DMS 273 (cell line): ENCODE results near the gene AMPD1.

Experiments used
- DNase-seq: peaks from one replicate; lab custom pipeline; 2025; ENCODE audit not compliant: unreplicated experiment; lab: John Stamatoyannopoulos, UW

AMPD1 gene

DNA sequence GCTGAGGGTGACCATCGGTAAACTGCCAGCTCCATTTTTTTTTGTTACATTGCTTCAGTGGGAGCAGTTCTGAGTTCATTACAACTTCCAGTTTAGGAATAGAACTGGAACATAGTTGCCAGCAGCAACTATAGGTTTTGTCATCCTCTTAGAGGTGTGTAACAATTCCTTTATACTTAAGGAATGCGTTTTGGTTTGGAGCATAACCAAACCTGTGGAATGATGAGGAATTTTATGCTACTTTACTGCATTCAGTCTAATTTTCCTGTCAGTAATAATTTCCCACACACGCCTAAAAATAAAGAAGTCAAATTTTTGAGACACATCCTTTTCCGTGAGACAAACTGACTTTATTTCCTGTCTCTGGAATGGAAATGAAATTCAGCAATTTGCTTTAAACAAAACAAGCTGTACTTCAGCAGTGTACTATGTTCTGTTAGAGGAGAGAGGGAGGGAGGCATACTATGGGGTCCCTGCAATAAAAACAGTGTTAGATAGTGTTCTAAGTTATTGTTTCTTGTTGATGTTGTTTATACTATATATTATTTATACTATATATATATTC is 4.8 kb upstream of the AMPD1 start:
- DNase-seq: no peak

DNA sequence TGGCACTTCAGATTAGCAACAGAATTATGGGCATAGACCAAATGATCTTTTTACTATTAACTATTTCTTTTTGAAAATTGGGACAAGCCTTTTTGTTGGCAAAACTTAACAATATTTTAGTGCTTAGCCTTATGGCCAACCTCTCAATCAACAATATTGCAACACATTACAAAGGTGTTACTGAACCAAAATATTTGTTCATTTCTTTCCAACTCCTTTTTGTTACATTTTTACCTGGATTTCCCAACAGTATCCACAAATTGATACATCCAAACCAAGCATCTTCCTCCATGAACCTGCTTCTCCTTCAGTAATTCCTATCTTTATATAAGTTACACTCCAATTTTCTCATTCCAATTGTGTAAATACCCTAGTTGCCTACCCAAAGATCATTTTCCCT is 1.5 kb upstream of the AMPD1 start:
- DNase-seq: no peak

DNA sequence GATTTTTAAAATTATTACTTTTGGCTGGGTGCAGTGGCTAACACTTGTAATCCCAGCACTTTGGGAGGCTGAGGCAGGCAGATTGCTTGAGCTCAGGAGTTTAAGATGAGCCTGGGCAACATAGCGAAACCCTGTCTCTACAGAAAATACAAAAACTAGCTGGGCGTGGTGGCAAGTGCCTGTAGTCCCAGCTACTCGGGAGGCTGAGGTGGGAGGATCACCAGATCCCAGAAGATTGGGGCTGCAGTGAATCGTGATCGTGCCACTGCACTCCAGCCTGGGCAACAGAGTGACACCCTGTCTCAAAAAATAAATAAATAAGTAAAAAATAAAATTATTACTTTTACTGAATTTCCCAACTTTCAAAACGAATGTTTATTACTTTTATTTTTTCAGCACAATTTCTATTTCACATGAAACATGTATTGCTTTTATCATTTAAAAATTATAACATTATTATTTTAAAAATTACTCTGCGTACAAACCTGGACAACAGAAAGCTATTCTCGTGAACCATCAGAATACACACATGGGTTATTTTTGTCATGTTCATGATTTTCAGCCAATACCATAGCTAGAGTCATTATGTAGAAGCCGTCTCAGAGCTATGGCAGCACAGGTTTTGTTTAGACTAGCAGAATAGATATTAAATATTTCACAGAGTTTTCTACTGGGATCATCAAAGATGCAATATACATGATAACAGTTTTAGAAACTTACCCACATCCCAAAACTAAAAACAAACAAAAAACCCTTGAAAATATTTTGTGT is 621 bp downstream of the AMPD1 start:
- no peak for DNase-seq

DNA sequence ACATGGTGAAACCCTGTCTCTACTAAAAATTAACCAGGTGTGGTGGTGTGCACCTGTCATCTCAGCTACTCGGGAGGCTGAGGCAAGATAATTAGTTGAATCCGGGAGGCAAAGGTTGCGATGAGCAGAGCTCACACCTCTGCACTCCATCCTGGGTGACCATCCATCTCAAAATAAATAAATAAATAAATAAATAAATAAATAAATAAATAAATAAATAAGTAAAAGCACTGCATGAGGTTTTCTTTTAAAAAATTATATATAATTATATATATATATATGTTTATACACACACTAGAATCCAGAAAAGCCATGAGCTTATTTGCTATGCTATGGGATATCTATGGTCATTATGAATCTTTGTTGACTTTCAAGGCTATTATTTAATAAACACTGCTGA is 2.4 kb downstream of the AMPD1 start:
- DNase-seq: no peak

DNA sequence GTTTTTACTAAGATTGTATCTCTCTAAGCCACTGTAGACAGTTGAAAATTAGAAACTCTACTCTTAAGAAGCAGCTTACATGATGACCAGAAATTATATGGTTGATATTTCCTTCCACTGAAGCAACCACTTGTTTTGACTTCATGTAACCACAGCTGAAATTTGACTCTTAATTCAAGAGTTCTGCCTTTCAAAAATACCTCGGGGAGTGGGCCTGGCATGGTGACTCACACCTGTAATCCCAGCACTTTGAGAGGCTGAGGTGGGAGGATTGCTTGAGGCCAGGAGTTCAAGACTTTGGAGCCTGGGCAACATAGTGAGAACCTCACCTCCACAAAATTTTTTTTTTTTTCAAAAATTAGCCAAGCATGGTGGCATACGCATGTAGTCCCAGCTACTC is 4.3 kb downstream of the AMPD1 start:
- no peak for DNase-seq

DNA sequence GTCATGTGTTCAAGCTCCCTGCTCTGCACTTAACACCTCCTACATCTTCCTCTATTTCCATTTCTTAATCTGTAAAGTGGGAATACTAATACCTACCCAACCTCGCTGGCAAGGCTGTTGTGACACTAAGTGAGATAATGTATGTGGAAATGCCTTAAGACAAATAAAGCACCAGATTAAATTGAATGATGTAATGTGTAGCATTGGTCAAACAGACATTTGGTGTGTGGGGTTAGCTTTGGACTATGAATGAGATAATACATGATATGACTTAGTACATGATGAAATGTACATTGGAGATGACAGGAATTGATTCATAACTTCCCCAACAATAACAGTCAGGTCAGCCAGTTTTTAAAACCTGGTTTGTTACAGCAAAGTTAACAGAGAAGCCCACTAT is 5.2 kb downstream of the AMPD1 start:
- no peak for DNase-seq

DNA sequence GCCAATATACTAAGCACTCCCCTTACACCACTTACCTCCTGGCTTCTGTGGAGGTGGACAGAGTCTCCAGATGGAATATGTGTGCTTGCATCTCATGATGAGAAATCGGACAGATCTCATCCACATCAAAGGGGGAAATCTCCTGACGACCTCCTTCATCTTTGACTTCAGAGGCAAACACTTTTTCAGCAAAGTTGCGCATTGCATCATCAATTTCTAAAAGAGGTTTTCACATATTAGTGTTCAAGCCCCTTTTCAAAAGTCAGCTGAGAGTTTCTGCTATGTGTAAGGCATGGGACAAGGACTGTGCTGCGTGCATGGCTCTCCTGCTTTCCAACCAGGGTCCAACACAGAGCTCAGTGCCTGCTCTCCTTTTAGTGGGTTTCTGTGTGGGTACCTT is 6.8 kb downstream of the AMPD1 start:
- no peak for DNase-seq

DNA sequence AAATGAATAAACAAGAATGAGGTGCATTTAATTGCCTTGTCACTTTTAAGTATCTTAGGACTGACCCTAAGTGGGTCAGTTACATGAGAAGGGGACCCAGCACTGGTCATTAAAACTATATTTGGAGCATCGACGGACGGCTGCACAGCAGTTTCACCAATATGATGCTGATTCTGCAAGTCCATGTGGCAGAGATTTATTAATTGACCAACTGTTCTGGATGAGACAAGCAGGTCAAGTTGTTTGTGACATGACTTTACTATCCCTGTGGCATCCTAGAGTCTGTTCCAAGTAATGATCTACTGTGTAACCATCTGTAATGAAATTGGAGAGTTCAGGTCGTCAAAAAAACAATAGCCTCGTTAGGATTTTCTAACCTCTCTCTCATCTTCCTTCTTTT is 9.5 kb downstream of the AMPD1 start:
- DNase-seq: no peak

DNA sequence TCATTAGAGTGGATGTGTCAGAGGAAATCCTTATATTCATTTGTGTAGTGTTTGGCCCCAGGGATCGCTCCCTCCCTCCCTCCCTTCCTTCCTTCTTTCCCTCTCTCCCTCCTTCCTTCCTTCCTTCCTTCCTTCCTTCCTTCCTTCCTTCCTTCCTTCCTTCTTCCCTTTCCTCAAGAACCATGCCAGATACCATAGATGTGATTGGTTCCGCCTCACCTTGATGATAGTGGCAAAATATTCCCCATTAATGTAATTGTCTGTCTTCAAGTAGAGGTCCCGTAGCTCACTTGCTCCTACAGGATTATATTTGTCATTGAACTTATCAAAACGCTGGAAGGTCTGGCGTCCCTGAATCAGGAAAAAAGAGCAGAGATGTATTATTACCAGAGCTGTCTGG is 17.7 kb downstream of the AMPD1 start:
- no peak for DNase-seq

DNA sequence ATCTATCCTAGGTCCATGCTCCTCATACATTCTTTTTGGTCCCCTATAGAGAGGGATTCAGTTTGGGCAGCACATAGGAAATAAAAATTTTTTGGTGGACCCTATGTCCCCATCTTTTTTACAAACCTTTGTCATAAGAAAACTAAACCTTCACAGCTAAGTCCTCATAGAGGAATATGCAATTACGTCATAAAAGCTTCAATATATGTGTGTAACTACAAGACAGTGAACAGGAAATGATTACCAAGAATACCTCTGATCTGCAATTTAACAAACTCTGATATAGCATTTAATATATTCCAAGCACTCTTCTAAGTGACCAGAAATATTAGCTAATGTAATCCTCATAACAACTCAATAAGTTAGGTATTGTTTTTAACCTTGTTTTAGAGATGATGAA is 19.2 kb downstream of the AMPD1 start:
- no peak for DNase-seq

DNA sequence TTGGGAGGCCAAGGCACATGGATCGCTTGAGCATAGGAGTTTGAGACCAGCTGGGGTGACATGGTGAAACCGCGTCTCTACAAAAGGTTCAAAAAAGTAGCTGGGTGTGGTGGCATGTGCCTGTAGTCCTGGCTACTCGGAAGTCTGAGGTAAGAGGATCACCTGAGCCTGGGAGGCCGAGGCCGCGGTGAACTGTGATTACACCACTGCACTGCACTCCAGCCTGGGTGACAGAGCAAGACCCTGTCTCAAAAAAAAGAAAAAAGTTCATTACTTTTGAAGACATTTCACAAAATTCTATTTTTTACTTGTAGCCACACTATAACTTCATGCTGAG is 23.4 kb downstream of the AMPD1 start:
- DNase-seq: no peak

DNA sequence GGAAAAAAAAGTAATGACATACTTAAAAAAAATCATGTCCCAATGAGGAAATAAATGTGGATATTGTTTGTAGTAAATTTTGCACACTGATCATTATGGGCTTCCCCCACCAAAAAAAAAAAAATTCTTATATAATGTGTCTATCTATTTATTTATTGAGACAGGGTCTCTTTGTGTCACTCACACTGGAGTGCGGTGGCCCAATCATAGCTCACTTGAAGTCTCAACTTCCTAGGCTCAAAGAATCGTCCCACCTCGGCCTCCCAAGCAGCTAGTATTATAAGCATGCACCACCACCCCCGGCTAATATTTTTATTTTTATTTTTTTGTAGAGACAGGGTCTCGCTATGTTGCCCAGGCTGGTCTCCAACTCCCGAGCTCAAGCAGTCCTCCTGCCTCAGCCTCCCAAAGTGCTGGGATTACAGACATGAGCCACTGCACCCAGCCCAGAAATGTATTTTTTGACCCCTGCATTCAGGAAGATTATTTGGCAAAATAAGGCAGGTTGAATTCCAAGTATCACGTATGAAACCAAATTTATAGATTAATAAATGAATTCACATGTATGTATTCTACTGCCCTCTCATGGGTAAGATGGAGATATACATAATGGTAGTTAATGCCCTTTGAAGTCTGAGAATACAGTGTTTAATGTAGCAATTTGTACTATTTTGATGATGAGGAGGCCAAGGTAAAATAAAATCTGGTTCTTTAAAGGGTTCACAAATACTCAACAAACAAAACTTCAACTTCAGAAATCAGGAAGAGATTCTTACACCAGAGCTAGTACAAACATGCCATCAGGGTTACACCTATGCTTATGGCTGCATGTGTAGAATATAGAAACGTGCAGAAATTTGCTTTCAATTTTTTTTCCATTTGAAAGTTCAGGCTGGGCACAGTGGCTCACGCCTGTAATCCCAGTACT is 24.1 kb downstream of the AMPD1 start:
- DNase-seq: peak; percentile 36

DNA sequence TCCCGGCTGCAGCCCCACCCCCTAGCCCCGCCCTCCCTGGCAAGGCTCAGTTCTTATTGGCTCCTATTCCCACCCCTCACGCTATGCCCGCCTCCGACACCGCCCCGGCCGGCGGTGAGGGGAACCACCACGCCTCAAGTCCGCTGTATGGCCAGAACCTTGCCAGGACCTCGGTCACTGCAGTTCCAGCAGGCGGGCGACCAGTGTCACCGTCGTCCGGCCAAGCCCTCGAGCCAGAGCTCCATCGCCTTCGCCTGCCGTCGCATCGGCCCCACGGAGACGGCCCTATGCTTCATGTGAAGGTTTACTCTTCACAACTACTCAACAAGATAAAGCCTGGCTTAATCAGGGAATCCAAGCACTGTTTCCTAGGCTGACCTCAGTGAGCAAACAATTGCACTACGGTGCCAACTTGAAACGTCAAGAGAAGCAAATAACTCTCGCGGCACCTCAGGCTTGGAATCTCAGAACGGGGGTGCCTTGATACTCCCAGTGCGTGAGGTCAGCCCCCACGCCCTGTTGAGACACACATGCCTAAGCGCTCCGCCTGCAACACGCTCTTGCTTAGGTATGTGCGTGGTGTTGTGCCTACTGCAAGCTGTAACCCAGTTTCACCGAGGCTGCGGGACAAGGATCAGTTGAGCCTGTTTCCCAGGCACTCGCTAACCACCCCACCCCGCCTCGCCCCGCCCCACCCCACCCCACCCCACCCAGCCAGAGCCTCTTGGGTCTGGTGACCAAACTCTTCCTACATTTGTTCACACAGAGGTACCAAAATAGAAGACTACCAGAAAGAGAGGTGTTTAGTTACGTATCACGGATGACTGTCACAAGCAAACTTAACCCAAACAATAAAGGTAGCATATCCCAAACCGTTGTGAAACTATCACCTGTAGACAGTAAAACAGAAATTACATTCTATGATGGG is 25.0 kb downstream of the AMPD1 start:
- DNase-seq: peak; percentile 93

DNA sequence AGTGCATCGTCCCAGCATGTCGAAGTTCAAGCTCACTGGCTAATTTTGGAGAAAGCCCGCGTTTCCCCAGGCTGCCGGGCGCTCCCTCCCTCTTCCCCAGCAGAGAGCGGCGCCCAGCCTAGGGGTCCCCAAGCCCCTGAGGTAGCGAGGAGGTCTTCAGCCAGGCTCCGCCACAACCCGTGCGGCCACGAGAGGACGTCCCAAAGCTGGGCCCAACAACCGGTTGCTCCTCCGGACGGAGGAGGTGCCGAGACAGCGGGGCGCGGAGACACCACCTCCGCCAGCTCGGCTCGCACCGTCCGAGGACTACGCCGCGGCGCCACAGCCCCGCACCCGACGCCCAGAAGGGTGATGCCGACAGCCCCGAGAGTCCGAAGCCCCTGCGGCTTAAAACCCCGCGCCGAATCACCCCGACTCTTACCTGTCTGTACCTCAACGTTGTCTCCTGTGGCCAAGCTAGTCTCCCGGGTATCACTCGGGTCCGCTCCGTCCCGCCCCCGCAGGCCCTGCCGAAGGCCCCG is 25.7 kb downstream of the AMPD1 start, which contains the start of gene DENND2C:
Gene DENND2C (minus strand): TSS at position 488 of the 521 bp plus-strand sequence. CDS start 44,065 bp downstream, outside the sequence.
- DNase-seq: peak; percentile 88

DNA sequence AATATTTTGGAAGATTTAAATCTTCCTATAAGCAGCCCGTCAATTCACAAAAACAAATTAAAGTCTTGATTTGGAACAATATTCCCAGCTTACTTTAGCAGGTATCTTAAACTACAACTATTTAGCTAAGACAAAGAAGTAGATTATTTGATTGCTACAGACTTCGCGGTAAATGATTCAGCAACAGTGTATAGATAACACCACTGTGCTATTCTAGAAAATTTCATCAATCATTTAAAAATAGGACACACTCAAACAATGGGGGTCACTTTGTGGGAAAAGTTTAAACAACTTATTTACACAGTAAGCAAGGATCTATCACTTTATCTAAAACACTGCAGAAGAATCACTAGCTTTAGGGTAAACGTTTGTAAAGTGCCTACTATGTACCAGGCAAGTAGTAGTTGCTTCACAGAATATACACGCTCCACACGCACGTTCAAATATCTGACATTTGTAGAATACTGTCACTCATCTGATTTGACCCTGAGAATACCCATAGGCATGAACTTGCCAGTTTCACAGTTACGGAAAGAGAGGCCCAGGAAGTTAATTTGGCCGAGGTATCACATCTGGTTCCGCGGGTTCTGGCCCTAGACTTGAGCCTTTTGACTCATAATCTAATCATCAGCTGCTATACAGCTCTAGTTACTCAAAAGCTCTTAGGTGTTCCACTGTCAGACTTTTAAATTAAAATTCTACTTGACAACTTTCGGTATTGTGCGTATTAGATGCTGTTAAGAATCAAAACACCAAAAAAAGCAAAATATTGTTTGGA is 26.4 kb downstream of the AMPD1 start:
- peak; percentile 35 for DNase-seq

DNA sequence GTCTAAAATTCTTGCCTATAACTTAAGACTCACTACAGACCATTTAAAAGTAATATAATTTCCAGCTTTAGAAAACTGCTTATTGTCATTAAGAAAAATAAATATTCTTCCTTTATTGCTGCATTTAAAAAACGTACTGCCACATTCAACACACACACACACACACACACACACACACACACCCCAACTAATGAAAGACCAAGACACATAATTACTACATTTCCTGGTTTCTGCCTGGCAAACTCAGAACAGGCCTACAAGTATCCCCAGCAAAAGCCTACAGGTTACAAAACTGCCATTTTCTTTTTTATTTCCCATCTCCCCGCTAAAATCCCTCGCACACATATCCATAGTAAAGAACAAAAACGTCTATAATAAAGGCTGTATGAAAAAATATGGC is 27.0 kb downstream of the AMPD1 start:
- DNase-seq: no peak

DNA sequence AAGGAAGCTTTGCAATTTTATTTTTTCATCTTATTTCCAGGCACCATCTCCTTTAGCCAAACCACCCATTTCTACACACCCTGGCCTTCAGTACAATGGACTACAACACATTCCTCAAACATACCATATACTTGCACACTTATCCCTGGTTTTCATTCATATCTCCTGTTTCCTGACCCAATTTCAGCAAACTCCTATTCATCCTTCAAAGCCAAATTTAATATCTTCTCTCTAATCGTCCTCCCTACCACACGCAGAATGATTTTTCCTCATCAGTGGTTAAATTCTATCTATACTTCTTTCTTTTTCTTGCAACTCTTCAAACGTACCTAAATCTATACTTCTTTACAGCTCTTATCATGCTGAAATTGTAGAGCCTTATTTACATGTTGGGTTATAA is 28.4 kb downstream of the AMPD1 start:
- no peak for DNase-seq

DNA sequence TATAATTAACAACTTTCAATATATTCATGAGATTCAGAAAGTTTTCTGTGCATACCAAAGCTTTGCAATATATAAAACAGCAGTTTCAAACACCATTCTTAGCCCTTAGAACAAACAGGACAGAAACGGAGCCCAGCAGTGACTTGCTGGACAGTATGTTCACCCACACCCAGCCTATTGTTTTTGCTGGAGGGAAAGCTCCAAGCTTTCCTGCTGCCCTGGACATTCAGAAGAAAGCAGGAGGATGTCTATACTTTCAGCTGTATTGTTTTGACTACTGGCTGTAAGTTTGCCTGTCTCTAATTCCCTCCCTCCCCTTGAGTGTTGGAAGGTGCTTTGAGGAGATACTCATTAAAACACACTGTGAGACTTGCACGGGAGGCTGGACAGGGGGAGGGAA is 35.1 kb downstream of the AMPD1 start:
- DNase-seq: no peak

DNA sequence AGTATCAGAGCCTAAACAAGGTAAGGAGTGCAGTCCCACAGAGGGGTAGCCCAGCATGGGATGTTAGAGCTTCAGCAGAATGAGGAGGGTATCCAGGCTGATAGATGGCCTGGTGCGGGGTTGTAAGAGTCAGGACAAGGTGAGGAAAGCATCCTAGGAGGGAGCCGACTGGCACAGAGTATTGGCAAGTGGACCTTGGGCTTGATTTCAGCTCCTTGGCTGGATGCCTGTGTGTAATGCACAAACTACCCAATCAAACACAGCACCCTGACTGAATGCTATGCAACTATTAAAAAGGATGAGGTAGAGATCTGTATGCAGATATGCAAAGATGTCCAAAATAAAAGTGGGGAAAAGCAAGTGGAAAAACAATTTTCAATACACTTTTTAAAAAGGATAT is 43.5 kb downstream of the AMPD1 start:
- no peak for DNase-seq

DNA sequence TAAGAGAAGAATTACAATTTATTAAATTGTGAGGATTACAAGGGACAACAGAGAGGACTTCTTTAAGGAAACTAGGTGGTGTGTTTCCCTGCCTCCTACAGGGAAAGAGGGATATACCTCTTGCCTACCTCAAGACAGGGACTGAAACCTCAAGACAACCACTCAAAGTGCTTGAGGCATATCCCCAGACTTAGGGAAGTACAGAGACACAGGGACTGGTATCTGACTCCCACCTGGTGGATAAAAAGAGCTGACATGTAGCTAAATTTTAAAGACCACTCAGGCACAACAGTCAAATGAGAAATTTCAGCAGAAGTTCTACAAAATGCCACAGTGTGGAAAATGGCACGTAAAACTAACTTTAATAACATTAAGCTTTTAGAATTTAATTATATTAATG is 46.8 kb downstream of the AMPD1 start:
- DNase-seq: no peak
